HG03571 (cell line): ENCODE results near the gene ZFP69B.

Experiments used
- ATAC-seq: cut with Tn5 transposase; IDR thresholded peaks from one replicate; pipeline ENCODE4 v1.9.1; 2021; ENCODE audit not compliant: unreplicated experiment

The ZFP69B gene

GRCh38 chr1:40449684-40450494 is at the start of gene ZFP69B:
Gene ZFP69B (plus strand): TSS chr1:40450476. CDS start chr1:40450962, 486 bp downstream.
- peak; percentile 68 for ATAC-seq

DNA sequence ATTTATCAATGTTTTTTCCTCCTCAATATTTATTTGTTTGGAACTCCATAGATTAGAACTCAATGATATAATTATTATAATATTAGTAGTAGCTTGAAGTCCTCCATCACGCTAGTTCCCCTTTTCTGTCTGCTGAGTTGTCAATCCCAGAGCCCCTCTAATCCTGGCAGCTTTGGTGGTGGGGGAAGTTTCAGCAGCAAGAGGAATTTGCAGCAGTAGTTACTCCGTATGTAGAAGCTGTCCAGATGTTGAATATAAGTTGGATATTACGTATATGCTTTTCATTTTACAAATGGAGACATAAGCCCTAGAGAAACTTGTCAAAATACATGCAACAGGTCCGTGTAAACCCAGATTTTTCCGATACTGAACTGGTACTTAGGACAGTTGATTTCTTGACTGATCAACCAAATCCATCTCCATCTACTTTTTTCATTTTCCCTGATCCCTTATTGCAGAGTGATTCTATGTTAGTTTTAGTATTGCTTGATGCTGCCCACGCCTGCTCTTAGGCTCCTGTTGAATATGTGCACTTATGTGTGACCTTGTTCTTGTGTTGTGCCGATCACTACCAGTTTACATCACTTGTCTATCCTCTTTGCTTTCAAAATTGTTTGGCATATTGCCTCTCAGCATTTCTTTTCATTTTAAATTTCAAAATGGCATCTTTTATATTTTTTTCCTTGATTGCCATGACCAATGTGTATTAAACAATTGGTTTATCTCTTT is 48.6 kb upstream of the ZFP69B start:
- ATAC-seq = no peak

- no peak for ATAC-seq
Observed at GRCh38 chr1:40404670-40405462, 45.4 kb upstream of the ZFP69B start.

DNA sequence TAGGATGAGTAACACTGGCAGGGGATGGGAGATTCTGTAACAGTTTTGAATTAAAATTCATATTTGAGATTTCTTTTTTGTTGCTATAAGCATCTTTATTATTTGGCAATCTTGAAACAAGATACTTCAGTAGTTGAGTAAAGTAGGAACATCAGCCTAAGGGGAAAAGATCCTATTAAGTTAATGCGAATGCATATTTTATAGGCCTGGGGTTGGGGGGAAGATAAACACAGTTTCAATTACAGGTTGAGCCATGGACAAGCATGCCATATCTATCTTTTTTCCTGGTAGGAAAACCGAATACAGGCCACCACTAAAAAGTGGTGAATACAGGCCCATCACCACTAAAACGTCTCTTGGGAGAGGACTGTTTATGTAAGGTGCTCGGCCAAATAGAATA is 44.5 kb upstream of the ZFP69B start:
- no peak for ATAC-seq

DNA sequence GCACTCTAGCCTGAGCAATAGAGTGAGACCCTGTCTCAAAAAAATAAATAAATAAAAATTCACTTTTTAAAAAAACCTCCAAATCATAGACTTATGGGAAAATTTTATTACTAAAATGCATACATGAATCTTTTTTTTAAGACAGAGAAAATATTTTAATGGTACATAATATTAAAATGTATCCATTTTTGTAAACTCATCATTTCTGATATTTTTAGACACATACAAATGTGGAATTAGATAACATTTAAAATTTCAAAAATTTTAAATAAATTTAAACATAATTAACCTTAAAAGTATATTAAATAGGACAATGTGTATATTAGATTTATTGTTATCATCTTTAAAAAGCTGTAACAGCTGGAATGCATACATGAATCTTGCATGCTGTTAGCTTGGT is 42.8 kb upstream of the ZFP69B start:
- ATAC-seq = no peak

GRCh38 chr1:40409467-40409866 is 40.8 kb upstream of the ZFP69B start:
- no peak for ATAC-seq

GRCh38 chr1:40411294-40411693 is 39.0 kb upstream of the ZFP69B start:
- ATAC-seq = no peak

DNA sequence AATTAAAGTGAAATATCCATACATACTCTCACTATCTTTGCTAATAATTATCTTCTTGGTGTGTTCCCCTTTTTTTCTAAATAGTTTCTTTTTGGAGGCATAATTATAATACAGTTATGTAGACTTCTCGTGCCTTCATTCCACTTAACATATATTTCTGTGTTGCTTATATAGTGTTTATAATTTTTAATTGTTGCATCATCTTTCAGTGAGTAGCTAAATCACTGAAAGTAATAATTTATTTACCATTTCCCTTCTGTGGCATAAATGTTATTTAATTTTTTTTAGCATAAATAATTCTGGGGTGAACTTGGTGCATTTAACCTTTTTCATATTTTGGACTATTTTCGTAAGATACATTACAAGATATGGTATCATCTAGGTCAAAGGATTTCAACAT is 38.4 kb upstream of the ZFP69B start:
- no peak for ATAC-seq

- ATAC-seq = no peak
Observed at GRCh38 chr1:40413527-40414252, 36.6 kb upstream of the ZFP69B start.

- no peak for ATAC-seq
Observed at GRCh38 chr1:40414331-40414730, 35.9 kb upstream of the ZFP69B start.

- no peak for ATAC-seq
Observed at GRCh38 chr1:40416709-40417108, 33.6 kb upstream of the ZFP69B start.

DNA sequence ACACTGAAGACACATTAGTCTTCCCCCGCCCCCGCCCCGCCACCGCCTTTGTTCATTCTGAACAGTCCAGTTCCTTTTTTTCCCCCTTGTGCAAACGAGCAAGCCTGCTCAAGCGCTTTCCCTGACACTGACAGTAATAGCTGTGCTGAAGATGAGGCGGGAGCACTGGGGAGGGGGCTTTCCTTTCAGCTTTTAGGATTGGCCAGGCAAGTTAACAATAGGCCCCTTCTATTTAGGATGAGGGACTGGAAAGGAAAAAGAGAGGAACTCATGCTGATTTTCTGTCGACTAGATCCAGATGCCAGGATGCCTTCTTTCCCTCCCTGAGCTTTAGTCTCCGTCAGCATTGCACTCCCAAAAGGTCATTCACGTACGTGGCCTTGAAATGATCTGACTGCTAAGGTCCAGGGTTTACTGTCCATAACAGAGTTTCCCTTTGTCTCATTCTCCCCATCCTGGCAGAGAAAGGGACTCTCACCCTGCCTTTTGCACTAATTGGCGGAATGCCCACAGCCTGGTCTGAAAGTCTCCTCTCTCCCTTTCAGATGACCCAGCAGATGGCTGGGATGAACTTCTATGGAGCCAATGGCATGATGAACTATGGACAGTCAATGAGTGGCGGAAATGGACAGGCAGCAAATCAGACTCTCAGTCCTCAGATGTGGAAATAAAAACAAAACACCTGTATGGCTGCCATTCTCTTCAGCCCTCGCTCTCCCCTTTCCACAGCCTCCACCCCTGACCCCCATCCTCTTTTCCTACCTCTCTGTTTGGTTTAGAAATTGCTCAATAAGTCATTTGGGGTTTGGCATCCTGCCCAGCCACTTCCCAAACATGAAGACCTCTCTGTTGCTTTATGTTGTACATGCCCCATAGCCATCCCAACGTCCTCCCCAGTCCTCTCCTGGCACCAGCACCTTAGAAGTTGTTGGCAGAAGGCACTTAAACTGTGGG is 28.6 kb upstream of the ZFP69B start:
- no peak for ATAC-seq

DNA sequence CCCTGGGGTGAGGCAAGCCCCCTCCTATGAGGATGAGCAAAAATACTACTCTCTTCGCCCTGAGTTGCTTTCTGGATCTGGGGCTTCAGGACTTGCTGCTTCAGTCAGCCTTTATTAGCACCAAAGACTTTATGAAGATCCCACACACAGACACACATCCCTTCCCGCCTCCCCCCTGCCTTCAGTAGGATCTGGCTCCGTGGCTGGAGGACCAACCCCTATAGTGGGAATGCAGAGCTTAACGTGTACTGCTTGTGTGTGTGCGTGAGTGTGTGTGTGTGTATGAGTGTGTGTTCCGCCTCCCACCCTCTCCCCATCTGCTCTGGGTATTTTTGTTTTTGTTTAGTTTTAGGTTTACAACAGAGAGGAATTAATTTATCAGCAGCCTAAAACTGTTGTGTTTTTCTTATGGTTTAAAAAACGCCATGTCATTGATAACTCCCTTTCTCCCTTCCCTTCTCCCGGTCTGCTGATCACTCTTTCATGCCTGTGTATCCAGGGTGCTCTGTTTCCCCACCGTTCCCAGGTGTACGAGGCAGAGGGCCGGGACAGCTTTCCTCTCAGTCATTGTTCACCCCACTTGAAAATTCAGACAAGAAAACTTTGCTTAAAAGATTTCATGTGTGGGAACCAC is 27.5 kb upstream of the ZFP69B start:
- no peak for ATAC-seq

- ATAC-seq = no peak
Observed at GRCh38 chr1:40423264-40423642, 27.0 kb upstream of the ZFP69B start.

- no peak for ATAC-seq
Observed at GRCh38 chr1:40423951-40424618, 26.2 kb upstream of the ZFP69B start.

GRCh38 chr1:40425198-40425597 is 25.1 kb upstream of the ZFP69B start:
- no peak for ATAC-seq

DNA sequence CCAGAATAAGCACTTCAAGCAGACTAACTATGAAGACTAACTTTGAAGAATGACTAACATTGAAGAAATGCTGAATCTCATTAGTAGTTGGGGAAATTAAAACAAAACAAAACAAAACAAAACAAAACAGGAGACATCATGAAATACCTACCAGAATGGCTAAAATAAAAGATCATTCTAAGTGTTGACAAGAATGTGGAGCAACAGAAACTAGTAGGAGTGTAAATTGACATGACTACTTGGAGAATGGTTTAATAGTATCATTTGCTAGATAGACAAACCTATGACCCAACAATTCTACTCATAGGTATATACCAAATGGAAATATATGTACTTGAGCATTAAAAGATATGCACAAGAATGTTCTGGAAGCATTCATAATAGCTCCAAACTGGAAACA is 18.9 kb upstream of the ZFP69B start:
- no peak for ATAC-seq

- ATAC-seq = no peak
Observed at GRCh38 chr1:40432644-40433390, 17.5 kb upstream of the ZFP69B start.
